Liver (tissue), 3 donors: ENCODE data around the gene GPRC5A.

ENCODE experiments used
- ATF3 ChIP-seq: IDR thresholded peaks from 2 replicates; pipeline ENCODE4 v1.6.1; 2016; ENCODE audit warnings: antibody characterized with exemption
- EGR1 ChIP-seq, 2 donors: IDR thresholded peaks; 2 replicates each; pipeline ENCODE4 v1.6.1; 2016 to 2018; ENCODE audit warnings: antibody characterized with exemption in 2 of 2, low read depth in 2 of 2
- JUND ChIP-seq, 2 donors: IDR thresholded peaks; 2 replicates each; pipeline ENCODE4 v1.6.1; 2016; ENCODE audit warnings: antibody characterized with exemption in 2 of 2
- REST ChIP-seq: IDR thresholded peaks from 2 replicates; pipeline ENCODE4 v1.6.1; 2016; ENCODE audit warnings: antibody characterized with exemption, mild to moderate bottlenecking
- RXRA ChIP-seq, 2 donors: IDR thresholded peaks; 2 replicates each; pipeline ENCODE4 v1.6.1; 2017 to 2018; ENCODE audit warnings: antibody characterized with exemption in 2 of 2, mild to moderate bottlenecking in 1 of 2
- SP1 ChIP-seq: IDR thresholded peaks from 2 replicates; pipeline ENCODE4 v1.6.1; 2018; ENCODE audit warnings: antibody characterized with exemption, mild to moderate bottlenecking
- TAF1 ChIP-seq: conservative IDR thresholded peaks from 2 replicates; pipeline ENCODE4 v1.6.1; 2016; ENCODE audit warnings: antibody characterized with exemption, mild to moderate bottlenecking
- YY1 ChIP-seq: IDR thresholded peaks from 2 replicates; pipeline ENCODE4 v1.6.1; 2016; ENCODE audit warnings: antibody characterized with exemption, mild to moderate bottlenecking
- TF ChIP-seq, protein P1 (sequence below): fragments of 150-350 bp; IDR thresholded peaks from 2 replicates; pipeline ENCODE4 v1.5.1; 2017; ENCODE audit warnings: improper control_type of control experiment, low read depth, low read length; ENCODE audit not compliant: missing input control
- TF ChIP-seq, protein P2 (sequence below): IDR thresholded peaks from 2 replicates; pipeline ENCODE4 v1.6.1; 2016; ENCODE audit warnings: antibody characterized with exemption
- donor health status: healthy.
- donor health status: healthy.

DNA sequence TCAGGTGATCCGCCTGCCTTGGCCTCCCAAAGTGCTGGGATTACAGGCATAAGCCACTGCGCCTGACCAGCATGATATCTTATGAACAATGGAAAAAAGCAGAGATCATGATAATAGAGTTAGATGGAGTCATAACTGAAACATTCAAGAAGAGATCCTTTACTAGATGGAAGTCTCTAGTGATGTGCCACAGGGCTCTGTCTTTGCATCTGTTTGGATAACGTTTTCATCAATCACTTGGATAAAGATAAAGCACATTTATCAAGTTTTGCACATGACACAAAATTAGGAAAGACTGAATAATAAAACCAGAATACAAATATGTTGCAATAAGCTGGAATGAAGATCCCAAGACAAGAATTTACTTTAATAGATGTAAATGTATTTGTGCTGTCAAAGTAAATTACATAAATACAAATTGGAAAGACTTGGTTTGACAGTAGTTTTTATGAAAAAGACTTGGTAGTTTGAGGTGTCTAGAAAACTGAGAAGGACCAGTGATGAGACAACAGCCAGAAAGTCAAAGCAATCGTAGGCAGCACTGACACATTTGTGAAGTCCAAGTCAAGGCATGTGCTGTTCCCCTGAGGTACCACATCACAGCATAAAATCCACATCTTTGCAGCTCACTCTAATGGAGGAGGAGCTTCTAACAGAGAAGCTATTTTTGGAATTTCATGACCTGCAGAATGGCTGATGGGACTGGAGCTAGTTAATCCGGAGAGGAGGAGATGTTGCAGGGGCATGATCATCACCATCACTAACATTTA lies 28.5 kb downstream of the GPRC5A start:
- no peak for TF ChIP-seq JUND (IDR thresholded peaks at IDR 0.05)
- TF ChIP-seq TAF1, result no peak
- TF ChIP-seq, protein P1, sequence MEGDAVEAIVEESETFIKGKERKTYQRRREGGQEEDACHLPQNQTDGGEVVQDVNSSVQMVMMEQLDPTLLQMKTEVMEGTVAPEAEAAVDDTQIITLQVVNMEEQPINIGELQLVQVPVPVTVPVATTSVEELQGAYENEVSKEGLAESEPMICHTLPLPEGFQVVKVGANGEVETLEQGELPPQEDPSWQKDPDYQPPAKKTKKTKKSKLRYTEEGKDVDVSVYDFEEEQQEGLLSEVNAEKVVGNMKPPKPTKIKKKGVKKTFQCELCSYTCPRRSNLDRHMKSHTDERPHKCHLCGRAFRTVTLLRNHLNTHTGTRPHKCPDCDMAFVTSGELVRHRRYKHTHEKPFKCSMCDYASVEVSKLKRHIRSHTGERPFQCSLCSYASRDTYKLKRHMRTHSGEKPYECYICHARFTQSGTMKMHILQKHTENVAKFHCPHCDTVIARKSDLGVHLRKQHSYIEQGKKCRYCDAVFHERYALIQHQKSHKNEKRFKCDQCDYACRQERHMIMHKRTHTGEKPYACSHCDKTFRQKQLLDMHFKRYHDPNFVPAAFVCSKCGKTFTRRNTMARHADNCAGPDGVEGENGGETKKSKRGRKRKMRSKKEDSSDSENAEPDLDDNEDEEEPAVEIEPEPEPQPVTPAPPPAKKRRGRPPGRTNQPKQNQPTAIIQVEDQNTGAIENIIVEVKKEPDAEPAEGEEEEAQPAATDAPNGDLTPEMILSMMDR, result no peak
- TF ChIP-seq SP1, result no peak
- TF ChIP-seq, protein P2, sequence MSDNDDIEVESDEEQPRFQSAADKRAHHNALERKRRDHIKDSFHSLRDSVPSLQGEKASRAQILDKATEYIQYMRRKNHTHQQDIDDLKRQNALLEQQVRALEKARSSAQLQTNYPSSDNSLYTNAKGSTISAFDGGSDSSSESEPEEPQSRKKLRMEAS, result no peak
- TF ChIP-seq YY1, result no peak
- no peak for TF ChIP-seq ATF3
- no peak for TF ChIP-seq RXRA (IDR thresholded peaks at IDR 0.05)
- no peak for TF ChIP-seq REST
- TF ChIP-seq EGR1 (IDR thresholded peaks at IDR 0.05; ENCODE audit: low read depth in 2 of 2), result no peak
